Activated CD4-positive, CD25-positive, alpha-beta regulatory T cell treated with anti-CD3 and anti-CD28 coated beads, Interleukin-2, amount 50 U/mL, for 72 hours (primary cell): ENCODE data around the gene UBE2E1.
"Not testable (repeated sequence)": the region's sequence is repeated elsewhere in the genome, so short reads cannot be mapped to it uniquely, and the experiment has no call there.

Source experiments
- DNase-seq: peaks from one replicate; pipeline ENCODE4 v3.0.0; 2021

The UBE2E1 gene

DNA sequence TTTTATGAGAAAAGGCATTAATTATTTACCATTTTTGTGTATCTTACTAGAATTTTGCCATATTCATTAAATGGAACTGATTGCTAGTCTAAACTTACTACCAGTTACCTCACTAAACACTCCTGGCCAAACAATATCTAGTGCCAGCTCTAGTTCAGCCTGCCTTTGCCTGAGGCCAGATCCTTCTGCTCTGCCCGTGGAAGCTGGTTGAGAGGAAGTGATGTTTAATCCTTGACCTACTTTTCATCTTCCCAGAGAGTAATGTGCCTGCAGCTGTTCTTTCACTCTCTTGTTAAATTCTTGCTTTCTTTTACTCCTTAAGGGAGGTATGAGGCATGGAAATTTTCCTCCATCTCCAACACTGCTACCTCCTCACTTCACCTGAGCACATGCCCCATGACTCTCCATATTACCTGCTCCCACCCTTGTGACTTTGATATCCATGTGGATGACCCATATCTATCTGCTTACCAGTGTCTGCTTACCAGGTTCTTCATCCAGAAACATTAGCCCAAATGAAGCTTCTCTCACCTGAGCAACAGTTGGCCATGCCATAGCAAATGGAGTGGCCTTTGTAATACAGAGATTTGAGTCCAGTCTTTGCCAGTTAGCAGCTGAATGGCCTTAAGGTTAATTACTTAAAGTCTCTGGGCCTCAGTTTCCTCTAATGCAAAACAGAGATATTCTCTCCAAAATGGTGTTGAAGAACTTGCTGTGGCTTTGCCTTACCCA is 53.4 kb downstream of the UBE2E1 start:
- DNase-seq, result no peak

DNA sequence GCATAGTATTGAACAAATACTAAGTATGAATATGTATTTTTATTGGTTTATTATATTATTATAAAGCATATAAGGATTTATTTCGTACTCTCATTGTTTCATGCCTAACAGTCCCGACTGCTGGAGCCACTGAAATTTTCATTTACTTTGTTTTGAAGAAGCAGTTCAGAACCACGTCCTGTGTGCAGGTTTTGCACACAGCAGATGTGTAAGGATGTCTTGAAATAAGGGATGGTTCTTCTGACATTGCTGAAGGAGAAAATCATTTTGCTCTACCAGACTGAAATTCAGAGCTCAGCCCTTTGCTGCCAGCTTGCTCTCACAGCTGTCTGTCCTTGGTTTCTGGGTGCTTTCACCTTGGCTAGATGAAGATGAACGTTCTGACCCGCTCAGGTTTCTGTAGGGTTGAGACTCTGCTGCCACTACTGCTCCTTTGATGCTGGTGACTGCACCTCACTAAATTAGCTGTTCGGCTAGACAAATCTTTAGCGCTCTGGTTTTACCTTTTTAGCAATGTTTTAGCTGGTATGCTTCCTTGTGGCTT is 54.2 kb downstream of the UBE2E1 start:
- DNase-seq, result no peak

DNA sequence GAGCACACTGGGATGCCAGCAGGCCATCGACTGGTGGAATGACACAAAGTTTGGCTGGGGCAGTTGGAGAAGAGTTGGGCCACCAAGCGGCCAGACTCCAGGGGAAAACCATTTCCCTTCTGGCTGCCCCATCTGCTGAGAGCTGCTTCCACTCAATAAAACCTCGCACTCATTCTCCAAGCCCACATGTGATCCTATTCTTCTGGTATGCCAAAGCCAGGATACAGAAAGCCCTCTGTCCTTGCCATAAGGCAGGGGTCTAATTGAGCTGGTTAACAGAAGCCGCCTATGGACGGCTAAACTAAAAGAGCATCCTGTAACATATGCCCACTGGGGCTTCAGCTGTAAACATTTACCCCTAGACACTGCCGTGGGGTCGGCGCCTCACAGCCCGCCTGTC is 55.9 kb downstream of the UBE2E1 start:
- no peak for DNase-seq

DNA sequence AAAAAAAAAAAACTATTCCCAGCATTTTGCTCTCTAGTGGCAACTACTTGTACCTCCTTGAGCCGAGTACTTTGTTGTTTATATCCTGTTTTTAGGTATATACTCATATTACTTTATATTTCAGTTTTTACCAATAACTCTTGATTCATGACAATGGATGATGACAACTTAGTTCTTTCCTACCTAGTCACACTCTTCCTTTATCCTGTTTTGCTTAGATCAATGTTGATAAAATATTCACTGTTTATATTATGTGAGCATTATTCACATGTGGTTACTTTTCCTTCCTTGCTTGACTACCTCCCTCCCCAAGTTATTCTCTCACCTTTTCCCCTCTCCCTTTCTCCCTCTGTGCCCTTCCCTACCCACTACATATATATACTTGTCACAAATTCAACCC is 57.3 kb downstream of the UBE2E1 start:
- DNase-seq, result no peak

DNA sequence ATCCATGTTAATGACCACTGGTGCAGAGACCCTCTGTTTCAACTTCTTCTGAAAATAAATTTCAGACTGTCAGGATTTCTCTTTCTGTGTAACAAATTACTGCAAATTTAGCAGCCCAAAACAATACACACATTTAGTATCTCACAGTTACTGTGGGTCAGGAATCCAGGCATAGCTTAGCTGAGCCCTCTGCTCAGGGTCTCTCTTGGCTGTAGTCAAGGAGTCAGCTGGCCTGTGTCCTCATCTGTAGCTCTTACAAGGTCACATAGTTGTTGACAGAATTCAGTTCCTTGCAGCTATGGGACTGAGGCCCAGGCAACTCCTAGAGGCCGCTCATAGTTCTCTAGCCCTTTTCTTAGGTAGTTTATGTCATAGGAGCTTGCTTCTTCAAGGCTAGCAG is 59.2 kb downstream of the UBE2E1 start:
- no peak for DNase-seq

DNA sequence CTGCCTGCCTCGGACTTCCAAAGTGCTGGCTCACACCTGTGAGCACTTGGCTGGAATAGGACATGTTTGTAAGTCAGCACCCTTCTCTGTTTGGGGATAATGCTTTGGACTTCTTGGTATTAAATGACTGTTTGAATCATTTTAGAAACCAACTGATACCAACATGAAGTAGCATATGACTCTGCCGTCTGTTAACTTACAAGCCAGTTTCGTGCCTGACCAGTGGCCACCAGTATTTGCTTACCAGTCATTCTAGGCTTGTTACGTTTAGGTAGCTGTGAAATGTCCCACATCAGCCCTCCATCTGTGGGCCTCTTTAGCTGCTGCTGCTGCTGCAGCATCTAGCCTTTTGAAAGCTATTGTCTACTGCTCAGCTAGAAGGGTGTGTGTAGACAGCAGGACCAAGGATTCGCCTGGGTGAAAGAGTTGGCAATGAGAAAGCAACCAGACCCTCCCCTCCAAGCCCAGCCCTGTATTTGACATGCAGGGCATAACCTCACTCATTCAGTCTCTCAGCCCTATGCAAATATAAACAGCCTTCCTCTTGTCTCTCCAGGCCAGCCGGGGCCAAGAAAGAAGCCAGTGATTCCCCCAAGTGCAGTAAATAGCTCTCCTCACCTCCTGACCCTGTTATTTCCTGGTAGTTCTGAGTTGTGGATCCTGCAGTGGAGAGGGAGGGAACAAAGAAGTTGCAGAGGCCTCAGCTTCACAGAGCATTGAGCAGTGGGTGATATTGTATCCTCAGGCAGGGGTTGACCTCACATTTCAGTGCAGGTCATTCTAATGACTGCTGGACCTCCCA is 60.0 kb downstream of the UBE2E1 start:
- no peak for DNase-seq

DNA sequence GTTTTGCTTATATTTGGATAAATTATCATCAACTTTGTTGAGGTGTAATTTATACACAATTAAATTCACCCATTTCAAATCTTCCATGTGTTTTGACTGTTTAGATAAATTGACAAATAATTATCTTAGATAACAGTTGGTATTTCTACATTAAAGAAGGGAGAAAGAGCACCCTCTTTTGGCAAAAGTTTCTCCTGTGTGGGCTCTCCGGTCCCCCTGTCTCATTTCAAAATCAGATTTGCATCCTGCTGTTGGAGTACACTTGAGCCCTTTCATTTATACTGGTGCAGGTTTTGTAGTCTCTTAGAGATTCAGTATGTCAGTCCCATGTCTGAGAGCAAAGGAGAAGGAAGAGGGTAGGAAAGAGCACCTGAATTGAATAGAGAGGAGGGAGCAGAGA is 61.6 kb downstream of the UBE2E1 start:
- DNase-seq, result no peak

DNA sequence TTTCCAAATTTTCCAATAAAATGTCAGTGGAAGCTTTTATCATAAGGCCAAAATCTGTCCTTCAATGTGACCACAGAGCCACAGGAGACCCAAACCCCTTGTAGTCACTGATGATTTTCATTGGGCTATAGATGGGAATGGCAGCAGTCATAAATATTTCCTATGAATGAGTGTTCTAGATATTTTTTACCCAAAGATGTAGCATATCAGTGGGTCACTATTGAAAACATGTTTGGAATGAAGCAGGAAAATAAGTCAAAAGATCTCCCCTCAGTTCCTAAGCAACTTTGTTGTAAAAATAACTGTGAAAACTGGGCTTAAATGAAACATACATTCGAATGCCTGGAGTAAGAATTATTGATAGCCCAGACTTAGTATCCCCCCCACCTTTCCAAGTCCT is 62.1 kb downstream of the UBE2E1 start:
- no peak for DNase-seq

DNA sequence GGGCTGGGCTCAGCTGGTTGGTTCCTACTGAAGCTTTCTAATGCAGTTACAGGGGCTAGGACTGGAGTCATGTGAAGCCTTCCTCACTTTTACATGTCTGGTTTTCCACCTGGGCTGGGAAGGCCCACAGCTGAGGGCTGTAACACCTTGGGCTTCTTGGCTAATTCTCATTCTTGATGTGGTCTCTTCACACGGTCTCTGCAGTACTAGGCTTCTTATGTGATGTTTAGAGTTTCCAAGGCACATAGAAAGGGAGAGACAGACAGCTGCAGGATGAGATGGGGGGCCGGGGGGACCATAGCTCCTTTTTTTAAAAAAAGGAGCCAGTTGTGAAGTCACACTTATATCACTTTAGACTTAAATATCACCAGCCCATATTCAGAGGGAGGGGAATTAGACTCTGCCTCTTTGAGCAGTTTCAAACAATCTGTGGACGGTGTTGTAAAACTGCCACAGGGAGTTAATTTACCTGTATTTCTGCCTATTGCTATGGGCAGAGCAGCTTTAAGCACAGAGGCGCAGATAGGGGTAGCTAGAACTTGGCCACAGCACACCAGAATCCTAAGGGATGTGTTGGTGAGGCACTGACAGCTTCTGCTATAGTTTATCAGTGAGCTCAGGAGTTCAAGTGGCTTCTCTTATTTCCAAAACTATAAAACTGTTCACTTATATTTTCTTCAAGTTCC is 64.4 kb downstream of the UBE2E1 start:
- DNase-seq, result no peak

DNA sequence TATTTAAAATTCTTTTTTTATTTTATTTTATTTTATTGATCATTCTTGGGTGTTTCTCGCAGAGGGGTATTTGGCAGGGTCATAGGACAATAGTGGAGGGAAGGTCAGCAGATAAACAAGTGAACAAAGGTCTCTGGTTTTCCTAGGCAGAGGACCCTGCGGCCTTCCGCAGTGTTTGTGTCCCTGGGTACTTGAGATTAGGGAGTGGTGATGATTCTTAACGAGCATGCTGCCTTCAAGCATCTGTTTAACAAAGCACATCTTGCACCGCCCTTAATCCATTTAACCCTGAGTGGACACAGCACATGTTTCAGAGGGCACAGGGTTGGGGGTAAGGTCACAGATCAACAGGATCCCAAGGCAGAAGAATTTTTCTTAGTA is 64.9 kb downstream of the UBE2E1 start:
- DNase-seq, result not testable (repeated sequence)

DNA sequence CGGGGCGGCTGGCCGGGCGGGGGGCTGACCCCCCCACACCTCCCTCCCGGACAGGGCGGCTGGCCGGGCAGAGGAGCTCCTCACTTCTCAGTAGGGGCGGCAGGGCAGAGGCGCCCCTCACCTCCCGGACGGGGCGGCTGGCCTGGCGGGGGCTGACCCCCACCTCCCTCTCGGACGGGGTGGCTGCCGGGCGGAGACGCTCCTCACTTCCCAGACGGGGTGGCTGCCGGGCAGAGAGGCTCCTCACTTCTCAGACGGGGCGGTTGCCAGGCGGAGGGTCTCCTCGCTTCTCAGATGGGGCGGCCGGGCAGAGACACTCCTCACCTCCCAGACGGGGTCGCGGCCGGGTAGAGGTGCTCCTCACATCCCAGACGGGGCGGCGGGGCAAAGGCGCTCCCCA is 65.6 kb downstream of the UBE2E1 start:
- DNase-seq, result not testable (repeated sequence)

DNA sequence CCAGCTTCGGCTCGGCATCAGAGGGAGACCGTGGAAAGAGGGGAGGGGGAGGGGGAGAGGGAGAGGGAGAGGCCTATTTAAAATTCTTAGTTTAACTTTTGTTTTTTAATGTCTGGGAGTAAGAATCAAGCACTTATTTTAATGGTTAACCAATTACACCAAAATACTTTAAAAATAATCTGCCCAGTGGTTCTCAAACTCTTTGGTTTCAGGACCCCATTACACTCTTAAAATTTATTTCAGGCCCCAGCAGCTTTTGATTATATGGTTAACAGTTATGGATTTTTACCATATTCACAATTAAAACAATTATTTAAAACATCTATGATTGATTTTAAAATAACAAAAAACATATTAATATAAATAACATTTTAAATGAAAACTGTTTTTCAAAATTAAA is 66.6 kb downstream of the UBE2E1 start:
- no peak for DNase-seq

DNA sequence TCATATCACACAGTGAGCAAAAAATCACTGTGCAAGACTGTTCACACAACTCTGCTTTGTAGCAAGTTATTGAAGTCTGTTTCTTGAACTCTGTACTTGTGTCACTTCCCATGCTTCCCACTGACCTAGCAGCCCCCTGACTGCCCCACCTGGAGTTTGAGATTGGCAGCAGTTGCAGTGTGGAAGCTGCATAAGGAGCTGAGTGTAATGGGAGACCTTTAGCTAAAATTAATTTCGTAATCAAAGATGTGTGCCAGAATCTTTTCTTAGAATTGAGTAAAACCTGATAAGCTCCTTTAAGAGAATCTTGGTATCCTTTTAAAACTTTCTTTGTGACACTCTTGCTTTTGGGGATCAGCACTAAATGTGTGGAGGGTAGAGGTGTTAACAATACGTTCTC is 68.2 kb downstream of the UBE2E1 start:
- no peak for DNase-seq

DNA sequence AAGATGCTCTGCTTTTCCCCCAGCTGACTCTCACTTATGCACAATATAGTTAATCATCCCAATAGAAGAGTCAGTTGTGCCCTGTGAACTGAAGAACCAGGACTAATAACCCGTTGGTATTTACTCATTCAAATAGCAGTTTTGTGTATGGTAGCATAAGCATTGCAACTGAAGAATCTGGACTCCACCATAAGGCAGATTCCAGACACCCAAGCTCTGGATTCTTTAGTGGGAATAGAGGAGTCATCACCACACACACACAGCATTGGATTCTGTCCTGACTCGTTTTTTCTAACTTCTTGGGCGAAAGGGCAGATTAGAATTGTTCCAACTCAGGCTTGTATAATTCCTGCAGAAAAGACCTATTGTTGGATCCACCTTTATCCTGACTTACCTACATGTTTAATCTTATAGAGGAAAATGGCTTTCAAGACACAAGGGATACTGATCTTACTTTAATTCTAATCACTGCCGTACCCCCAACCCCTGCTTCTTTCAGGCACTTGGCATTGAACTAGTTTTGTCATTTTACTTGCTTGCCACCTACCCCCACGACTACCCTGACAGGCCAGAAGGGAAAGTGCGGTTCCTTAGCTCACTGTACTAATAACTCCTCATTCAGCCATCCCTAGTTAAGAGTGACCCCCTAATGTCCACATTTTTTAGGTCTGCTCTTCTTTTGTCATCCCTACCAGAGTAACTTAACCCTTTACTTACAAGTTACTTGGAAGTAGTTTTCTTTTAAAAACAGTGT is 68.8 kb downstream of the UBE2E1 start:
- no peak for DNase-seq

DNA sequence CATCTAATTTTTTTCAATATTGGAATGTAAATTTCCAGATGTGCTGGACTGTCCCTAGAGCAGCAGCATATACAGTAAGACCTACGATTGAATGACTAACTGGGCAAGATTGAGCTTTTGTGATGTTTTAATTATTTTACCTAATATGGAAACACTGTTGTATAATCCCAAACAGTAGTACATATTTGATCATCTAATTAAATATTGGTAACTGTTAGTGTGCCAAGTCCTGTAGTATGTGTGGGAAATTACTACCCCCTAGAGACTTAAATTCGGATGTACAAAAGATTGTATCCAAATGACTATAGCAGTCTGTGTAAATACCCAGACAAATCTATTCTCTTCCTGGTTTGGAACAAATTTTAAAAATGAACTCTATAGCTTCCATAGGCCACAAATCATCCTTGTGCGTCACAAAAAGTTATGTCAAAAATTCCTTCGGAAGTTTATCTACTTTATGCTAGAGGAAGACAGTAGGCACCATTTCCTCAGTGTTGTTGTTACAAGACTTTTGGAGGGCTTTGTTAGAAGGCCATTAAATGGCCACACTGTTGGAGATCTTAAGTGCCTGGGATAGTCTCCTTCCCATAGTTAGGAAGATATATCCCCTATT is 69.5 kb downstream of the UBE2E1 start:
- DNase-seq, result no peak

DNA sequence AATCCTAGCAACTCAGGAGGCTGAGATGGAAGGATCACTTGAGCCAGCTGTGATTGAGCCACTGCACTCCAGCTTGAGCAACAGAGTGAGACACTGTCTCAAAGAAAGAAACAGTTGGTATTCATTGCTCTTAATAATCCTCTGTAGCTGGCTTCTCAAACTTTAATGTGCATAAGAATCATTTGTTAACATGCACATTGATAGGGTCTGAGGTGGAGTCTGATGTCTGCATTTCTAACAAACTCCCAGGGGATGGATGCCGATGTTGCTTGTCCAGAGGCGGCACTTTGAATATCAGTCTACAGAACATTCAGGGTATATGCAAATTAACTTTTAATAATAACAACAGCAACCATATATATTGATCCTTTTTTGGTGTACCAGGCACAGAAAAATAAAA is 71.2 kb downstream of the UBE2E1 start:
- DNase-seq, result no peak

DNA sequence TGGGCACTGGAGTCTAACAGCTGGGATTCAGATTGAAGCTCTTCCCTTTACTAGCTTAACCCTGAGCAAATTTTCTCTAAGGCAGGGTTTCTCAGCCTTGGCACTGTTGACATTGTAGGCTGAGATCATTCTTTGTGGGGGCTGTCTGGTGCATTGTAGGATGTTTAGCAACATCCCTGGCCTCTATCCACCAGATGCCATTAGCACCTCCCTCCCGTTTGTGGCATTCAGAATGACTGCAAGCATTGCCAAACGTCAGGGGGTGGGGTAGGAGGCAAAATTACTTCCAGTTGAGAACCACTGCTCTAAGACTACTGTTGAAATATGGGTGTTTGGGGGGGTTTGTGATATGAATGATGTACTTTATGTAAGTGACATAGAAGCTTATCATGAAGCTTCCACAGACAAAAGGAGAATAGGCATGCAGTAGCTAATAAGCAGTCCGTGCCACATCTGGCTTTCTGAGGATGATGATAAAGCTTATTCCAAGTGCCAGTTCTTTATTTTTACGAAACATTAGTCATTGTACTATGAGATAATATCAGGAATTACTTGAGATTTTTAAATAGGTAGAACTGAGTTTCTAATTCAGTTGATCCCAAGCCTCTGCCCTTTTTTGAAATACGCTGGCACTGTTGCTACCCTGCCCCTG is 71.7 kb downstream of the UBE2E1 start:
- no peak for DNase-seq

DNA sequence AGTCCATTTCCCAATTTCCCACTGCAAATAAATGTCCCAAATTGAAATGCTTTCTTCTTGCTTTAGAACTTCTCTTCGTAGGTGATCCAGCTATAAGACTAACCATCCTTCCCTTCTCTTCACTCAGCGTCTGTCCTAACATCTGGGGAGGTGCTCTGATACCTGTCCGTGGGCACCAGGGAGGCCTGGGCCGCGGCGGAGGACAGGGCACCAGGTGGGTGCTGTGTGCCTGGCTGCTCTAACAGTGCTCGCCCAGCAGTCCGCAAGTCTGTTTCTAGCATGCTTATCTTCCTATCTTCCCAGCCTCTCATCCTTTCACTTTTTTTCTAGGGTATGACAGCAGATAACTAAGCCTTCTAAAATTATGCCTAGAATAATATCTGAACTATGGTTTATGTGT is 73.7 kb downstream of the UBE2E1 start:
- DNase-seq, result no peak

DNA sequence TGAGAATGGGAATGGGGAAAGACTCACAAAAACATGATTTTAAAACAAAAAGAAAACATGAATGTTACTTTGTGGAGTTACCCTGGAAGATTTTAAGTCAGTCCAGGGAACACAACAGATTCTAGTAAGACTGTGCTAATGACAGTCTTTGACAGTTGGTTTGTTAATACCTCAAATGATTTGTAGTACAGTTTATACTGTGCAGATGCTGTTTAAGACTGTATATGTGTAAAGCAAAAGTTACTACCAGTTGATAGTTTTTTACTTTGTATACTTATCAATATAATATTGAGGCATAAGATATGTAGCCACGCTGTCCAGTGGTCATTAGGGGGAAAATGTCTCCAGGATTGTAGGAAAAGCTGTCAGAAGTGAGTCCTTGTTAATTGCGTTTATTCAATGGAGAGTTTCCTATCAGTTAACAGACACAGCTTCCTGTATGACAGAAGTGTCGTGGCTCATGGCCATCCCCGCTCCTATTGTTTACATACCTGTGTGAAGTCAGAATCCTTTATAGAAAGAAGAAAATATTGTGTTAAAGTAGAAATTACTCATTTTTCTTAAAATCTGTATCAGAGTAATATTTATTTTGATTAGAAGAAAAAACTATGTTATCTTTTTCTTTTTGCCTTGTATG is 75.1 kb downstream of the UBE2E1 start:
- DNase-seq, result no peak

DNA sequence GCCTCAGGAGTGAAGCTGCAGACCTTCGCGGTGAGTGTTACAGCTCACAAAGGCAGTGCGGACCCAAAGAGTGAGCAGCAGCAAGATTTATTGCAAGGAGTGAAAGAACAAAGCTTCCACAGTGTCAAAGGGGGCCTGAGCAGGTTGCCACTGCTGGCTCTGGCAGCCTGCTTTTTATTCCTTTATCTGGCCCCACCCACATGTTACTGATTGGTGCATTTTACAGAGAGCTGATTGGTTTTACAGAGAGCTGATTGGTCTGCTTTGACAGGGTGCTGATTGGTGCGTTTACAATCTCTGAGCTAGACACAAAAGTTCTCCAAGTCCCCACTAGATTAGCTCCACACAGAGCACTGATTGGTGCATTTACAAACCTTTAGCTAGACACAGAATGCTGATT is 76.2 kb downstream of the UBE2E1 start:
- DNase-seq, result not testable (repeated sequence)

DNA sequence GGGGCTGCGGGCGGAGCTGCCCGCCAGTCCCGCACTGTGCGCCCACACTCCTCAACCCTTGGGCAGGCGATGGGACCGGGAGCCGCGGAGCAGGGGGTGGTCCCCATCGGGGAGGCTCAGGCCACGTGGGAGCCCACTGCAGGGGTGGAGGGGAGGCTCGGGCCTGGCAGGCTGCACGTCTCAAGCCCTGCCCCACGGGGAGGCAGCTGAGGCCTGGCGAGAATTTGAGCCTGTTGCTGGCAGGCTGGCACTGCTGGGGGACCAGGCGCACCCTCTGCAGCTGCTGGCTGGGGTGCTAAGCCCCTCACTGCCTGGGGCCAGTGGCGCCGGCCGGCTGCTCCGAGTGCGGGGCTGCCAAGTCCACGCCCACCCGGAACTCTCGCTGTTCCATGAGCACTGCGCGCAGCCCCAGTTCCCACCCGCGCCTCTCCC is 76.7 kb downstream of the UBE2E1 start:
- DNase-seq, result no peak
